Measurements from ENCODE around the gene SYNE2. TPM values are rescaled to one million over a fixed set of nuclear protein-coding genes. Genes with fewer than 3 reads are reported as not detected.

Gene SYNE2
- total RNA-seq, 1 experiment from 2014 or later: 16.0 TPM

GRCh38 chr14:63877550-63877939 is 24.7 kb downstream of the SYNE2 start:
- Histone ChIP-seq H3K9me3 (ENCODE audit: low read length) (no peaks in the 10 kb centered on the region), H3K9me2 (replicated peaks; ENCODE audit: low read length) (no peaks in the 10 kb centered on the region), H3K36me3 (ENCODE audit: low read depth, low read length) (no peaks in the 10 kb centered on the region), H3K4me3 (ENCODE audit: low read length) (no peak overlapping the region), H3K27ac (ENCODE audit: low read length) (no peak overlapping the region), H3K4me2 (ENCODE audit: low read length) (no peak overlapping the region), H3F3A (ENCODE audit: low read length, unreplicated experiment) (no peaks in the 10 kb centered on the region), H3K9ac (ENCODE audit: low read length) (no peak overlapping the region), H3K79me2 (ENCODE audit: low read length) (no peaks in the 10 kb centered on the region), H2AFZ (ENCODE audit: low read length) (no peak overlapping the region), H3K27me3 (ENCODE audit: low read length) (no peaks in the 10 kb centered on the region), H3K4me1 (ENCODE audit: insufficient read depth, low read length) (peaks cover 15% of the 10 kb centered on the region; the same call in 1 of the 2 replicates), H4K20me1 (ENCODE audit: low read length) (no peaks in the 10 kb centered on the region)
- intact Hi-C loops (cut with micrococcal nuclease): no loop called here
- TF ChIP-seq EZH2phosphoT487 (IDR thresholded peaks at IDR 0.05; ENCODE audit: borderline replicate concordance, low read length) (no peak), EZH2 (IDR thresholded peaks at IDR 0.05; ENCODE audit: low read length, unreplicated experiment) (no peak)
- ChIA-PET POLR2A (ENCODE audit: unreplicated experiment) (no interaction called here), CTCF (interaction anchor here (0.5 to 0.6 kb wide), 2 partner anchors 29 to 426 kb away, joined by 3 to 18 read pairs; no protein-coding TSS in a partner anchor)
- ATAC-seq: no peak
- no TSS peak for BruUV-seq (replicated peaks)
- no peak for DNase-seq

- ChIA-PET POLR2A (ENCODE audit: unreplicated experiment) (no interaction called here), CTCF (interaction anchor here (0.5 kb wide), 1 partner anchor 29 kb away, joined by 18 read pairs; no protein-coding TSS in a partner anchor)
- Histone ChIP-seq H3K9me2 (replicated peaks; ENCODE audit: low read length) (no peaks in the 10 kb centered on the region), H3K36me3 (ENCODE audit: low read depth, low read length) (no peaks in the 10 kb centered on the region), H3K4me3 (ENCODE audit: low read length) (no peak overlapping the region), H3K4me2 (ENCODE audit: low read length) (no peak overlapping the region), H3K27me3 (ENCODE audit: low read length) (no peaks in the 10 kb centered on the region), H3K79me2 (ENCODE audit: low read length) (no peaks in the 10 kb centered on the region), H3K27ac (ENCODE audit: low read length) (no peak overlapping the region), H2AFZ (ENCODE audit: low read length) (no peak overlapping the region), H3F3A (ENCODE audit: low read length, unreplicated experiment) (no peaks in the 10 kb centered on the region), H3K4me1 (ENCODE audit: insufficient read depth, low read length) (peaks cover 15% of the 10 kb centered on the region; the same call in 1 of the 2 replicates), H4K20me1 (ENCODE audit: low read length) (no peaks in the 10 kb centered on the region), H3K9me3 (ENCODE audit: low read length) (no peaks in the 10 kb centered on the region), H3K9ac (ENCODE audit: low read length) (no peak overlapping the region)
- no peak for DNase-seq
- intact Hi-C loops (cut with micrococcal nuclease): no loop called here
- no TSS peak for BruUV-seq (replicated peaks)
- no peak for ATAC-seq
- TF ChIP-seq EZH2phosphoT487 (IDR thresholded peaks at IDR 0.05; ENCODE audit: borderline replicate concordance, low read length) (no peak), EZH2 (IDR thresholded peaks at IDR 0.05; ENCODE audit: low read length, unreplicated experiment) (no peak), CTCF (conservative IDR thresholded peaks at IDR 0.05; ENCODE audit: low read depth, low read length) (no peak)
Observed at GRCh38 chr14:63878052-63878451, 25.2 kb downstream of the SYNE2 start.

DNA sequence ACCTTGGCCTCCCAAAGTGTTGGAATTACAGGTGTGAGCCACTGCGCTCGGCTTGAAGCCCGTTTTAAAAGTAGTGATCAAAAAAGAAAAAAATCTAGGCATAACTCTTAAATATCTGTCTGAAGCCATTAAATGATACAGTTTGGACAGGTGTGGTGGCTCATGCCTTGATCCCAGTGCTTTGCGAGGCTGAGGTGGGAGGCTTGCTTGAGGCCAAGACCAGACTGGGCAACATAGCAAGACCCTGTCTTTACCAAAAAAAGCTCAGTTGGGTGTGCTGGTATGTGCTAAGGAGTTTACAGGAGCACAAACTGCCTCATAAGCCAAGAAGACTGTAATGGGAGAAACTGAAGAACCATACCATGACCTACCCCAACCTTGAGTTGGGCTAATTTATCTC is 26.0 kb downstream of the SYNE2 start:
- ChIA-PET CTCF (no interaction called here), POLR2A (ENCODE audit: unreplicated experiment) (no interaction called here)
- DNase-seq: no peak
- BruUV-seq (replicated peaks): no TSS peak
- Histone ChIP-seq H3K4me1 (ENCODE audit: insufficient read depth, low read length) (peaks cover 15% of the 10 kb centered on the region; the same call in 1 of the 2 replicates), H3K4me2 (ENCODE audit: low read length) (no peak overlapping the region), H3K79me2 (ENCODE audit: low read length) (no peaks in the 10 kb centered on the region), H3K9me2 (replicated peaks; ENCODE audit: low read length) (no peaks in the 10 kb centered on the region), H3K27ac (ENCODE audit: low read length) (no peak overlapping the region), H3K9ac (ENCODE audit: low read length) (no peak overlapping the region), H3K9me3 (ENCODE audit: low read length) (no peaks in the 10 kb centered on the region), H3K36me3 (ENCODE audit: low read depth, low read length) (no peaks in the 10 kb centered on the region), H2AFZ (ENCODE audit: low read length) (no peak overlapping the region), H4K20me1 (ENCODE audit: low read length) (no peaks in the 10 kb centered on the region), H3K4me3 (ENCODE audit: low read length) (no peak overlapping the region), H3F3A (ENCODE audit: low read length, unreplicated experiment) (no peaks in the 10 kb centered on the region), H3K27me3 (ENCODE audit: low read length) (no peaks in the 10 kb centered on the region)
- TF ChIP-seq CTCF (conservative IDR thresholded peaks at IDR 0.05; ENCODE audit: low read depth, low read length) (no peak), EZH2phosphoT487 (IDR thresholded peaks at IDR 0.05; ENCODE audit: borderline replicate concordance, low read length) (no peak), EZH2 (IDR thresholded peaks at IDR 0.05; ENCODE audit: low read length, unreplicated experiment) (no peak)
- intact Hi-C loops (cut with micrococcal nuclease): no loop called here
- ATAC-seq: no peak

Measured in PC-3 (cell line).